Measurements from ENCODE around the gene TNKS1BP1. TPM values are rescaled to one million over a fixed set of nuclear protein-coding genes. Genes with fewer than 3 reads are reported as not detected.

The TNKS1BP1 gene
- total and polyA plus RNA-seq, 2 of the 8 experiments (the other 6 are each of a cell fraction or from before 2014, with no cell fraction given): 50.0 to 122 TPM

DNA sequence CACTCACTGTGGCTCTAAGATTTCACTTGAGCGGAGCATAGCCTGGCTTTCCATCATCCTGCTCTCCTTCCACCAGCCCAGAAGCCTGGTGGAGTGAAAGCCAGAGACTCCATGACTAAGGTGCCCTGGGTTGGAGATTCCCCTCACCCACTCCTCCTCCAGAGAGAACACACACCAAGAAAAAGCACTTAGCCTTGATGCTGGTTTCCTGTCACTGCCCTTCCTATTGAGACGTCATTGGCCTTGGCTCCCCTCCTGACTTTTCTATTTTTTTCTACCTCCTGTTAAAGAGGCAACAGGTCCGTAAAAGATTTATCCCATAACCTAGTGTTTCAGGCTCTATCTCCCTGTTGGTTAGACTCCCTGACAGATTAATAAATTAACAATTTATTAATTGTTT is 49.2 kb downstream of the TNKS1BP1 start:
- FAIRE-seq: no peak
- H3K4ac ChIP-seq (replicated peaks; ENCODE audit: insufficient read length, low read depth, low read length): no peak overlapping the region
- peaks cover 0 to 2% (median 0%) of the 10 kb centered on the region in 4 experiments; a peak in 3 of 7 replicates for H3K27me3 ChIP-seq (replicated peaks in 1 of 4; ENCODE audit: control insufficient read depth in 3 of 4, extremely low read depth in 1 of 4, insufficient read depth in 3 of 4, low read length in 3 of 4)
- no peak overlapping the region for H2AFZ ChIP-seq (ENCODE audit: low read length)
- H4K5ac ChIP-seq (ENCODE audit: insufficient read length, low read depth, low read length): no peak overlapping the region
- peaks cover 2 to 10% (median 5%) of the 10 kb centered on the region in 4 experiments; a peak in 6 of 7 replicates for H3K4me1 ChIP-seq (replicated peaks in 1 of 4; ENCODE audit: control insufficient read depth in 3 of 4, insufficient read depth in 4 of 4, low read length in 3 of 4)
- no peak overlapping the region for H2BK15ac ChIP-seq (ENCODE audit: low read length)
- no peak overlapping the region for H2BK5ac ChIP-seq (ENCODE audit: low read depth, low read length)
- no peak overlapping the region for H3K27ac ChIP-seq (ENCODE audit: low read depth, low read length)
- no peak overlapping the region for H3K4me3 ChIP-seq (ENCODE audit: extremely low read depth in 1 of 4, insufficient read depth in 2 of 4, low read depth in 3 of 4, low read length in 4 of 4)
- no peaks in the 10 kb centered on the region for H3K79me2 ChIP-seq (ENCODE audit: control insufficient read depth in 1 of 2, insufficient read depth in 2 of 2, low read length in 2 of 2)
- ChIA-PET CTCF (ENCODE audit: partially characterized antibody) (interaction anchor here (0.6 to 7.1 kb wide), 5 partner anchors 15 to 435 kb away, joined by 3 to 41 read pairs (median 4); no protein-coding TSS in a partner anchor), POLR2A (ENCODE audit: partially characterized antibody) (no interaction called here)
- no peaks in the 10 kb centered on the region for H3K36me3 ChIP-seq (ENCODE audit: control insufficient read depth in 2 of 4, insufficient read depth in 4 of 4, low read length in 3 of 4)
- no peak overlapping the region for H3K9ac ChIP-seq (replicated peaks in 1 of 4; ENCODE audit: extremely low read depth in 1 of 4, low read depth in 3 of 4, low read length in 3 of 4)
- WGBS, 2 experiments (ENCODE audit: extremely low coverage in 1 of 2, insufficient coverage in 1 of 2, insufficient read length in 1 of 2, insufficient replicate concordance in 2 of 2, low coverage in 1 of 2, low lambda C conversion rate in 2 of 2, missing lambda C conversion rate in 1 of 2): 88% methylated on average over 3 of the region's 3 CpGs; no CpG with 5 or more reads in 1 of the 2 experiments
- H2AK5ac ChIP-seq (ENCODE audit: low read depth, low read length): no peak overlapping the region
- no peaks in the 10 kb centered on the region for H4K20me1 ChIP-seq (replicated peaks in 1 of 2; ENCODE audit: control insufficient read depth in 1 of 2, insufficient read depth in 2 of 2, low read length in 2 of 2)
- H2BK12ac ChIP-seq (ENCODE audit: low read depth, low read length): no peak overlapping the region
- no peak overlapping the region for H4K91ac ChIP-seq (replicated peaks; ENCODE audit: insufficient read length, low read length)
- H3K9me3 ChIP-seq (ENCODE audit: insufficient read depth in 2 of 2, low read depth in 1 of 2, low read length in 1 of 2): peaks cover 0 to 4% of the 10 kb centered on the region in 2 experiments; a peak in 2 of 4 replicates
- H3K4me2 ChIP-seq (ENCODE audit: insufficient read depth in 1 of 2, low read depth in 2 of 2, low read length in 2 of 2): no peak overlapping the region
- no peaks in the 10 kb centered on the region for H3K79me1 ChIP-seq (ENCODE audit: low read depth, low read length)
- no peak overlapping the region for H3K18ac ChIP-seq (ENCODE audit: extremely low read depth, low read length)
- no peak overlapping the region for H2BK120ac ChIP-seq (replicated peaks; ENCODE audit: low read depth, low read length)
- H3K23me2 ChIP-seq (ENCODE audit: low read depth, low read length): no peaks in the 10 kb centered on the region; the same call in 1 of the 2 replicates
- H3K14ac ChIP-seq (ENCODE audit: insufficient read length): no peak overlapping the region
- DNase-seq (ENCODE audit: low read depth in 1 of 2, low spot score in 2 of 2): no peak
- no peak overlapping the region for H2BK20ac ChIP-seq (ENCODE audit: low read length)
- H3K23ac ChIP-seq (ENCODE audit: insufficient read length): no peak overlapping the region
- H4K8ac ChIP-seq (ENCODE audit: extremely low read depth, insufficient read depth, low read length): no peak overlapping the region
- TF ChIP-seq EGR1 (IDR thresholded peaks at IDR 0.05; ENCODE audit: borderline replicate concordance, low read depth, low read length) (no peak), BCL11A (IDR thresholded peaks at IDR 0.05; ENCODE audit: low read depth in 2 of 2, low read length in 2 of 2) (no peak), KDM5A (IDR thresholded peaks at IDR 0.05; ENCODE audit: low read length) (no peak), CHD1 (IDR thresholded peaks at IDR 0.05; ENCODE audit: low read depth, low read length) (no peak), CTBP2 (IDR thresholded peaks at IDR 0.05; ENCODE audit: borderline replicate concordance, insufficient read depth, insufficient read length, low read length) (no peak), POLR2AphosphoS5 (IDR thresholded peaks at IDR 0.05; ENCODE audit: low read depth, low read length) (no peak), JUN (IDR thresholded peaks at IDR 0.05; ENCODE audit: low read depth, low read length) (no peak)
- no peak overlapping the region for H3K56ac ChIP-seq (replicated peaks; ENCODE audit: insufficient read length, low read depth, low read length)
